GM18499 (cell line): ENCODE data around the gene SUSD4.
"Not testable (repeated sequence)": the region's sequence is repeated elsewhere in the genome, so short reads cannot be mapped to it uniquely, and the experiment has no call there.

ENCODE experiments used
- ATAC-seq: cut with Tn5 transposase; IDR thresholded peaks from one replicate; pipeline ENCODE4 v1.9.1; 2021; ENCODE audit warnings: moderate number of reproducible peaks; ENCODE audit not compliant: insufficient read depth, unreplicated experiment

The SUSD4 gene

GRCh38 chr1:223304931-223305330 is 59.0 kb downstream of the SUSD4 start:
- no peak for ATAC-seq

- no peak for ATAC-seq
Measured at GRCh38 chr1:223301371-223301770, 62.6 kb downstream of the SUSD4 start.

- ATAC-seq, result no peak
Measured at GRCh38 chr1:223299553-223299952, 64.4 kb downstream of the SUSD4 start.

DNA sequence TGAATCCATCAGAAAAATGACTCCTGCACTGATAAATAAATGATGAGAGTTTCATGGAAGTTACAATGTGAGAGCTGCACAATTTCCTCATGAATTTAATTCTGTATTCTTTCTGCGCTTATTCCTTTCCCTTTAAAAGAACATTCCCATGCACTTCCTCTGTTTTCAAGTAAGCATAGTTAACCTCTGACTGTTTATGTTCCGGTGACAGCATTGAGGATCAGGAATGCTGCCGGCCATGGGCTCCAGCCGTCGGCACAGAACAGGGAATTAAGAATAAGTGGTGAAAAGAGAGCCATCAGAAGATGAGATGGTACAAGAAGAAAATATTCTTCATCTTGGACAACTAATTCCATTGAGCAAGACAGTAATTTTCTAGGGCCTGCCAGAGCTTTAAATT is 65.3 kb downstream of the SUSD4 start:
- no peak for ATAC-seq

- no peak for ATAC-seq
Measured at GRCh38 chr1:223297800-223298199, 66.2 kb downstream of the SUSD4 start.

- no peak for ATAC-seq
Measured at GRCh38 chr1:223291796-223292195, 72.2 kb downstream of the SUSD4 start.

- ATAC-seq, result no peak
Measured at GRCh38 chr1:223290397-223290796, 73.6 kb downstream of the SUSD4 start.

DNA sequence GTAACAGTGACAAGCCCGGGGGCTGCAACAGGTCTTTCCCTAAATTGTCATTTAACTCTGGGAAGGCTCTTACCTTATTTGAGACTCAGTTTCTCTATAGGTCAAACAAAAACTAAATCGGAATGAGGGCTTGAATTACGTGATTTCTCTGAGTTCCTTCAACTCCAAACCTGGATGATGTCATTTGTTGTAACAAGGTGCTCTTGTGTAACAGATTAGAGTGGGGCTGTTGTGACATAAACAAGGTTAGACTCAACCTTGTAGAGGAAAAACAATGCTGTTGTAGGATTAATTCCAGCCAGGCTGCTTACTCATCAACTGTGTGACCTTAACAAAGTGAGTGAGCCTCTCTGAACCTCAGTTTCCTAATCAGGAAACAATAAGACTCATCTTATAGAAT is 74.4 kb downstream of the SUSD4 start:
- ATAC-seq, result no peak

DNA sequence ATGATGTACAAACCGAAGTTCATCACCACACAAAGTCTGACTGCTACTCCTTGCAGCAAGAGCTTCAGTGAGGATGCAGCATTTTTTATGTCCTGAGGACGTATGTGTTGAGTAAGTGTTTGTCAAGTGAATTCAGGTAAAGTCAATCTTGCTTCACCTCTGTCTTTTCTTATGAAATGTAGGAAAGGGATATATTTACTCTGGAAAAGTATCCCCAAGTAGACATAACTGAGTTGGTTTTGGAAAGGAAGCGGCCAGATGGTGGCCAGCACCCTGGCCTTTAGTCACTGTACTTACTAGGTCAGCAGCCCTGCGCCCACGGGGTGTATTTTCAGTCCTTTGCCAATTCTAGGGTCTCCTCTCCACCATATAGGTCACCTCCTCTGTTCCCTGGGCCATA is 75.2 kb downstream of the SUSD4 start:
- no peak for ATAC-seq

GRCh38 chr1:223285452-223285851 is 78.5 kb downstream of the SUSD4 start:
- no peak for ATAC-seq

DNA sequence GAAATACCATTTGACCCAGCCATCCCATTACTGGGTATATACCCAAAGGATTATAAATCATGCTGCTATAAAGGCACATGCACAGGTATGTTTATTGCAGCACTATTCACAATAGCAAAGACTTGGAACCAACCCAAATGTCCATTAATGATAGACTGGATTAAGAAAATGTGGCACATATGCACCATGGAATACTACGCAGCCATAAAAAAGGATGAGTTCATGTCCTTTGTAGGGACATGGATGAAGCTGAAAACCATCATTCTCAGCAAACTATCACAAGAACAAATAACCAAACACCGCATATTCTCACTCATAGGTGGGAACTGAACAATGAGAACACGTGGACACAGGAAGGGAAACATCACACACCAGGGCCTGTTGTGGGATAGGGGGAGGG is 80.3 kb downstream of the SUSD4 start:
- not testable (repeated sequence) for ATAC-seq

DNA sequence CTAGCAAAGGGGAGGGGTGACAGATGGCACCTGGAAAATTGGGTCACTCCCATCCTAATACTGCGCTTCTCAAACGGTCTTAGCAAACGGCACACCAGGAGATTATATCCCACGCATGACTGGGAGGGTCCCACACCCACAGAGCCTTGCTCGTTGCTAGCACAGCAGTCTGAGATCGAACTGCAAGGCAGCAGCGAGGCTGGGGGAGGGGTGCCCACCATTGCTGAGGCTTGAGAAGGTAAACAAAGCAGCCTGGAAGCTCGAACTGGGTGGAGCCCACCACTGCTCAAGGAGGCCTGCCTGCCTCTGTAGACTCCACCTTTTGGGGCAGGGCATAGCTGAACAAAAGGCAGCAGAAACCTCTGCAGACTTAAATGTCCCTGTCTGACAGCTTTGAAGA is 85.7 kb downstream of the SUSD4 start:
- not testable (repeated sequence) for ATAC-seq

DNA sequence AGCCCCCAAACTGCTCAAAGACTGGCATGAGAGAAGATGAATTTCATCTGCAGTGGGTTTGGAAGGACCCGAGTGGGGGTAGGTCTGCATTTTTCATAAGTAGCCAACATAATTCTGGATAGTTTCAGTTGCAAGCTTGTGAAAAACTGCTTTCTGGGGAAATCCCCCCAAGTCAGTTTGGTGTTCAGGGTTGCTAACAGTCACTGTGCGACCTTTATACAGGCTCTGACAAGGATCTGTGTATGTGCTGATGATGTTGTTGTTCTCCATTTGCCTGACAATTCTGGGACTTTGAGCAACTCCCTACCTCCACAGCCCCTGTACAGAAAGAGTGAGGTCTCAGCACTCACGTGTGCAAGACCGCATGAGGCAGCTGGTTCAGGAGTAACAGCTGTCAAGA is 87.9 kb downstream of the SUSD4 start:
- ATAC-seq, result no peak

DNA sequence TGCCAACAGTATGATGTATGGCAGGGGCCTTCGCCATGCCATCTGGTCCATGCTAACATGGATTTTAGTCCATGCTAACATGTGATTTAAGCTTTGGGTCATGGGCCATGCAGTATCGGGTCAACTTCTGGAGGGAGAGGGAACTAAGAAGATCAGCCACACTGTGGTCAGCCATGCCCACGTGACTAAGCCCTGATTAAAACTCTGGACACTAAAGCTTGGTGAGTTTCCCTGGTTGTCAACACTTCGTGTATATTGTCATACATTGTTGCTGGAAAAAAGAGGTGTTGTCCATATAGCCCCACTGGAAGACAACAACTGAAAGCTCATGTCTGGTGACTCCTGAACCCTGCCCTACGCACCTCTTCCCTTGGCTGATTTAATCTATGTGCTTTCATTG is 90.5 kb downstream of the SUSD4 start:
- no peak for ATAC-seq

DNA sequence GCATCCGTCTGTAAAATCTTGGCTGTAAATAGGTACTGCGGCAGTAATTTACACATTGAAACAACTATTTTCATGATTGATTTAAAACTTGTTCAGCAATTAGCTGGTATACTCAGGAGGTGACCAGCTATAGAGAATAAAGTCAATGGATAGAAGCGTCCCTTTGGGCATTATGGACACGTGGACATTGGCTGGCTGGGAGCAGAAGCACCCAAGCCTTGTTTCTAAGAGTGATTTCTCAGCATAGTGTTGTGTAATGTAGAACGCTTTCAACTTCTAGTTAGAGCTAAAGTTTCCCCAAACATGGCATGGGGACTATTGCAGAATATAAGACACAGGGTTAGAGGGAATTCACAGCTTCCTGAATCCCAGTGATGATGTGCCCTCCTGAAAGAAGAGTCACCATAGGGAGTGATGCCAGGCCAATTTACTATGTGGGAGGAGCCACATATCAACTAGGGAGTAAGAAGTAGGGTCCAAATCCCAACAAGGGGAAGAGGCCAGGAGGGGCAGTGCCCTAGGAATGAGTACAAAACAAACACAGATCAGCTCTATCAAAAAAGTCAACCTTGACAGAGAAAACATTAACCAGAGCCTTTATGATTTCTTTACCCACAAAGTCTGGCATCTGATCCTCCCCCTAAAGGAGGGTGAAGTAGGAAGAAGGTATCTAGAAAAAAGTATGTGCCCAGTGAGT is 92.7 kb downstream of the SUSD4 start:
- ATAC-seq, result no peak

DNA sequence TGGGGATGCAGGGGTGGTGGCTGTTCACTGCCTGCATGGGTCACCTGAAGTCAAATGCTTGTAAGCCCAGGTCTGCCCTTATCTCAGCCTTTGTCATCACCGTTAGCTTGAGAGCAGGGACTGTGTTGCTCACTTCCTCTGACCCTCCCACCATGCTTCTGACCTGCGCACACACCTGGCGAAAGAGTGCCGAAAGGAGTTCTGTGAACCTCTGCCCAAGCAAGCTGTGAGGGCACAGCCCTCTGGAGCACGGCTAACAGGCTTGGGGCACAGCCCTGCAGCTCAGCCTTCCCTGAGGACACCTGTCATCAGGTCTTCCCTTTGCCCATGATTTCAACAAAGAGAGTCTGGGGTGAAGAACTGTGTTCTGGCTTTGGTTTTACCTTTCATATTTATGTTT is 93.8 kb downstream of the SUSD4 start:
- ATAC-seq, result no peak

DNA sequence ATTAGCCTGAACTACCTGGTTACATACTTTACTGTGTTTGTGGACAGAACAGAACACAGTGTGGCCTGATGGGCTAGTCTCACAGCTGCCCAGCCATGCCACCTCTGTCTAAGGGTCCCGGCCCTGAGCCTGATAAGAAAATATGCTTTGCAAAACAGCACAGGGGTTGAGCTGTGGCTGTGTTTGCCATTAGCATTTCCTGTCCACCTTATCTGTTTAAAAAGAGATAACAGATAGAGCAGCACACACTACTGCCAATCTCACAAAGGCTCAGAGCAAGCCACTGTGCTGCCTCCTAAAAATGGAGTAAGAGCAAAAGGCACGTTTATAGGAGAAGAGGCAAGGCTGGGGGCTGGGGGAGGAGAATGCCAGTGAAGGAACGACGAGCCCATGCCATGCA is 95.0 kb downstream of the SUSD4 start:
- ATAC-seq, result no peak

DNA sequence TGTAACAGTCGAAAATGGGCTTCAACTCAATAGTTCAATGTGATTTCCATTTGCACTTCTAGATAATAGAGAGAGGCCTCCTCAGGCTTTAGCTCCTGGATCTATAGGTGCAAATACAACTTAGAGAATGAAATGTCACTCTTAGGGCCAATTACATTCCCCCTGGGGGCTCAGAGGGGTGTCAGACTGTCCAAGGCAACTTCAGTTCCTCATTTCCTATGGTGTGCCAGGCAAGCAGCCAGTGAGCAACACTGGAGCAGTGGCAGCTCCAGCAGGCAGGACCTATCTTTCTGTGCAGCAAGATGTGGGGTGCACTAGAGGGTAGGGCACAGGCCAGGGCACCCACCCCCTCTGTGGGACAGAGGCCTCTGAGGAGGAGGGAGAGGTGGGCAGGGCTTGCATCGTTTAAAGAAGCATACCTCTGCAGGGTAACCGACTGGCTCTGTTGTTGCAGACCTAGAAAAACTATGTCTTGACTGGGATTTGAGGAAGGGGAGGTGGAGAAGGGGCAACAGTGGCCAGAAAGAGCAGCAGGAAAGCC is 97.3 kb downstream of the SUSD4 start:
- no peak for ATAC-seq

- ATAC-seq, result no peak
Measured at GRCh38 chr1:223264983-223265908, 98.7 kb downstream of the SUSD4 start.

DNA sequence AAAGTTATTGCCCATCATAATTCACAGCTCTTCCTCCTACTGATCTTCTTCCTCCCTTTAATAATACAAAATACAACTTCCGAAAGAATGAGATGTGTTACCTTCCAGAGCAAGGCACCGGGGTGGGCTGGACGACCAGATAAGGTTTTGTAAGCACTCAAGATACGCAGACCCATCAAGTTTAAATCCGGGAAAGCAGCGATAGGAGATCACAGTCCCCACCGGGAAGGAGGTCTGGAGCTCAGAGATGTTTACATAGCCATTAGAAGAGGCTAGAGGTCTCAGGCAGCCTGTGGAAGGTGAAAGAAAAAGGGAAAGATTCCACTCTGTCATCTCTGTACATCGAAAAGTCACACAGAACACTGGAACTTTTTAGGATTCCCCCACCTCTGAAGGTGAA is 99.4 kb downstream of the SUSD4 start:
- ATAC-seq, result no peak

- no peak for ATAC-seq
Measured at GRCh38 chr1:223261914-223262313, 102.1 kb downstream of the SUSD4 start.
